NT2/D1 (cell line): ENCODE measurements around the gene COL4A5.

Experiments used
- SUZ12 ChIP-seq: IDR thresholded peaks from 2 replicates; pipeline ENCODE4 v1.6.1; 2011; ENCODE audit not compliant: insufficient read length, insufficient read depth; ENCODE audit errors: extremely low read depth
- YY1 ChIP-seq: IDR thresholded peaks from 2 replicates; pipeline ENCODE4 v1.6.1; 2011; ENCODE audit not compliant: insufficient read length, insufficient read depth
- ZNF274 ChIP-seq: IDR thresholded peaks from 2 replicates; pipeline ENCODE4 v1.6.1; 2011; ENCODE audit warnings: mild to moderate bottlenecking, low read depth, low read length

GRCh38 chrX:108712886-108713285 lies 273.2 kb downstream of the COL4A5 start:
- no peak for TF ChIP-seq ZNF274
- TF ChIP-seq YY1 = no peak
- TF ChIP-seq SUZ12 = no peak
